OCI-LY7 (cell line): ENCODE measurements around the gene PANK2. TPM values are rescaled to one million over a fixed set of nuclear protein-coding genes. Genes with fewer than 3 reads are reported as not detected.

Experiments
- BruUV-seq: library from RNA; stranded (reverse); fragments of 400-500 nt; replicated peaks from 2 replicates; lab custom pipeline; 2021; lab: Mats Ljungman, UMichigan
- CTCF ChIA-PET: fragments of 300-600 bp; sonication (Branson Sonifier 250); formaldehyde crosslinking; loops from one replicate; lab custom pipeline; 2022; ENCODE audit warnings: antibody characterized with exemption; ENCODE audit not compliant: unreplicated experiment; lab: Charles Lee
- POLR2A ChIA-PET: fragments of 300-600 bp; sonication (Branson Sonifier 250); formaldehyde crosslinking; loops from one replicate; lab custom pipeline; 2022; ENCODE audit warnings: antibody characterized with exemption; lab: Charles Lee
- DNase-seq: peaks from one replicate; pipeline ENCODE4 v3.0.0-alpha.2; 2015; ENCODE audit warnings: low spot score
- H2AFZ ChIP-seq: fragments of 200-600 bp; sonication (generic), shearing (Covaris generic); 2 replicates; pipeline ENCODE4 v1.6.1; 2014; ENCODE audit warnings: mild to moderate bottlenecking, antibody characterized with exemption, low read length, moderate library complexity
- H3K27ac ChIP-seq: fragments of 200-600 bp; sonication (generic); 2 replicates; pipeline ENCODE4 v1.5.1; 2014; ENCODE audit warnings: mixed run types, low read depth, mild to moderate bottlenecking, moderate library complexity, low read length, inconsistent platforms; ENCODE audit not compliant: poor library complexity, severe bottlenecking
- H3K36me3 ChIP-seq: fragments of 200-600 bp; sonication (generic); 2 replicates; pipeline ENCODE4 v1.6.1; 2014; ENCODE audit warnings: mild to moderate bottlenecking, antibody characterized with exemption, low read length, moderate library complexity, mixed read lengths; ENCODE audit not compliant: insufficient read depth
- H3K4me1 ChIP-seq: fragments of 200-600 bp; sonication (generic); 2 replicates; pipeline ENCODE4 v1.5.1; 2014; ENCODE audit warnings: mild to moderate bottlenecking, low read length; ENCODE audit not compliant: insufficient read depth, poor library complexity, severe bottlenecking
- H3K4me2 ChIP-seq: fragments of 200-600 bp; sonication (generic); 2 replicates; pipeline ENCODE4 v1.6.1; 2014; ENCODE audit warnings: mild to moderate bottlenecking, low read length
- H3K4me3 ChIP-seq: fragments of 200-600 bp; sonication (generic); 2 replicates; pipeline ENCODE4 v1.5.1; 2014; ENCODE audit warnings: mild to moderate bottlenecking, low read depth, low read length; ENCODE audit not compliant: poor library complexity, severe bottlenecking
- H3K79me2 ChIP-seq: fragments of 200-600 bp; sonication (generic); 2 replicates; pipeline ENCODE4 v1.6.1; 2016; ENCODE audit warnings: low read depth, mild to moderate bottlenecking, low read length, moderate library complexity, mixed read lengths; ENCODE audit not compliant: insufficient read depth
- H3K9me2 ChIP-seq: fragments of 200-600 bp; sonication (generic); 2 replicates; pipeline ENCODE4 v1.6.1; 2016; ENCODE audit warnings: mild to moderate bottlenecking, low read length, mixed read lengths; ENCODE audit not compliant: insufficient read depth
- H3K9me3 ChIP-seq: fragments of 200-600 bp; sonication (generic); 2 replicates; pipeline ENCODE4 v1.6.1; 2014; ENCODE audit warnings: mild to moderate bottlenecking, mixed run types, low read length, mixed read lengths
- H4K20me1 ChIP-seq: fragments of 200-600 bp; sonication (generic); 2 replicates; pipeline ENCODE4 v1.6.1; 2014; ENCODE audit warnings: mild to moderate bottlenecking, antibody characterized with exemption, low read length, moderate library complexity, mixed read lengths; ENCODE audit not compliant: insufficient read depth
- EZH2phosphoT487 ChIP-seq: fragments of 200-600 bp; sonication (generic); IDR thresholded peaks from 2 replicates; pipeline ENCODE4 v1.6.1; 2018; ENCODE audit warnings: low read depth, borderline replicate concordance, mild to moderate bottlenecking, mixed run types, antibody characterized with exemption, low read length, moderate library complexity, mixed read lengths
- intact Hi-C: fragments of 100-400 bp; cut with micrococcal nuclease; formaldehyde crosslinking; loops from one replicate; pipeline ENCODE4 v1.10.0; 2022; ENCODE audit not compliant: unreplicated experiment
- total RNA-seq, 2 experiments: library from RNA; depleted of rRNA in 1 of 2; stranded (reverse); fragments of >200 nt in 1 of 2; shearing (Covaris generic) in 1 of 2; gene quantifications; 2 replicates each; pipeline ENCODE4 v1.2.3, GENCODE V29; 2014 to 2022
- TF ChIP-seq, protein P1 (sequence below): fragments of 200-600 bp; sonication (generic); conservative IDR thresholded peaks from 2 replicates; pipeline ENCODE4 v1.5.1; 2014; ENCODE audit warnings: mild to moderate bottlenecking, antibody characterized with exemption, low read length, moderate library complexity, mixed read lengths

Gene PANK2
- total RNA-seq, 2 experiments from 2014 or later: 40.9 to 66.6 TPM

DNA sequence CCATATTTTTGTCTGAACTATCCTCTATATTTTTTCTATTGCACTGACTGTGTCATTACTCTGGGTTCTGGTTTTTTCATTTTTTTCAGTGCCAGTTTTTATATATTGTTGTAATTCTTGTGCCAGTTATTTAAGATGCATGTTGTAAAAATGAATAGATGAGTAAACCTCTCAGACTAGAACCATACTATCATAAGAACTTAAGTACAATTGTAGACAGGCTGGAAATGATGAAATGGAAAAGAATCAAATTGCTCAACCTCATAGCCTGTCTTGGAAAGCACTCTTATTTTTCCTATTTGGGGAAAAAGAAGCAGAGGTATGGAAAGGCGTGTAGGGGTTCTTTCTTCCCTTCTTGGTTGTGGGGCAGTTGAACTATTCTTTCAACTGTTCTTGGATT is 30.2 kb downstream of the PANK2 start:
- H3K9me2 ChIP-seq: no peaks in the 10 kb centered on the region
- ChIA-PET POLR2A (interaction anchor here (0.7 to 0.8 kb wide), 2 partner anchors 16 to 24 kb away, joined by 3 to 6 read pairs; no protein-coding TSS in a partner anchor), CTCF (no interaction called here)
- H3K9me3 ChIP-seq: no peaks in the 10 kb centered on the region
- no peak overlapping the region for H3K4me2 ChIP-seq
- intact Hi-C loops: no loop called here
- no peak overlapping the region for H3K27ac ChIP-seq
- TF ChIP-seq EZH2phosphoT487: no peak
- TF ChIP-seq, protein P1, sequence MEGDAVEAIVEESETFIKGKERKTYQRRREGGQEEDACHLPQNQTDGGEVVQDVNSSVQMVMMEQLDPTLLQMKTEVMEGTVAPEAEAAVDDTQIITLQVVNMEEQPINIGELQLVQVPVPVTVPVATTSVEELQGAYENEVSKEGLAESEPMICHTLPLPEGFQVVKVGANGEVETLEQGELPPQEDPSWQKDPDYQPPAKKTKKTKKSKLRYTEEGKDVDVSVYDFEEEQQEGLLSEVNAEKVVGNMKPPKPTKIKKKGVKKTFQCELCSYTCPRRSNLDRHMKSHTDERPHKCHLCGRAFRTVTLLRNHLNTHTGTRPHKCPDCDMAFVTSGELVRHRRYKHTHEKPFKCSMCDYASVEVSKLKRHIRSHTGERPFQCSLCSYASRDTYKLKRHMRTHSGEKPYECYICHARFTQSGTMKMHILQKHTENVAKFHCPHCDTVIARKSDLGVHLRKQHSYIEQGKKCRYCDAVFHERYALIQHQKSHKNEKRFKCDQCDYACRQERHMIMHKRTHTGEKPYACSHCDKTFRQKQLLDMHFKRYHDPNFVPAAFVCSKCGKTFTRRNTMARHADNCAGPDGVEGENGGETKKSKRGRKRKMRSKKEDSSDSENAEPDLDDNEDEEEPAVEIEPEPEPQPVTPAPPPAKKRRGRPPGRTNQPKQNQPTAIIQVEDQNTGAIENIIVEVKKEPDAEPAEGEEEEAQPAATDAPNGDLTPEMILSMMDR: no peak
- no peak overlapping the region for H2AFZ ChIP-seq
- no peaks in the 10 kb centered on the region for H3K4me1 ChIP-seq
- H3K4me3 ChIP-seq: no peak overlapping the region
- H3K79me2 ChIP-seq: peaks cover 54% of the 10 kb centered on the region
- peaks cover 27% of the 10 kb centered on the region for H4K20me1 ChIP-seq
- H3K36me3 ChIP-seq: peaks cover 95% of the 10 kb centered on the region
- no peak for DNase-seq
- no TSS peak for BruUV-seq

- Histone ChIP-seq H3K9me3 (no peaks in the 10 kb centered on the region), H3K79me2 (peaks cover 26% of the 10 kb centered on the region), H4K20me1 (peaks cover 10% of the 10 kb centered on the region; the same call in 1 of the 2 replicates), H3K9me2 (no peaks in the 10 kb centered on the region), H3K27ac (no peak overlapping the region), H3K4me1 (peaks cover 6% of the 10 kb centered on the region), H3K36me3 (peaks cover 85% of the 10 kb centered on the region), H2AFZ (no peak overlapping the region), H3K4me3 (no peak overlapping the region), H3K4me2 (no peak overlapping the region)
- BruUV-seq: no TSS peak
- DNase-seq: no peak
- ChIA-PET CTCF (no interaction called here), POLR2A (no interaction called here)
- TF ChIP-seq EZH2phosphoT487: no peak
- TF ChIP-seq, protein P1: no peak
- intact Hi-C loops: no loop called here
Observed at GRCh38 chr20:3922223-3922982, 33.2 kb downstream of the PANK2 start.

GRCh38 chr20:3922983-3923339 is 33.8 kb downstream of the PANK2 start:
- Histone ChIP-seq H3K36me3 (peaks cover 82% of the 10 kb centered on the region), H4K20me1 (peaks cover 10% of the 10 kb centered on the region; the same call in 1 of the 2 replicates), H3K79me2 (peaks cover 21% of the 10 kb centered on the region), H3K4me1 (peaks cover 12% of the 10 kb centered on the region), H3K27ac (no peak overlapping the region), H3K9me3 (no peaks in the 10 kb centered on the region), H2AFZ (no peak overlapping the region), H3K4me2 (no peak overlapping the region), H3K9me2 (no peaks in the 10 kb centered on the region), H3K4me3 (no peak overlapping the region)
- DNase-seq: no peak
- CTCF ChIA-PET: no interaction called here
- intact Hi-C loops: no loop called here
- POLR2A ChIA-PET: interaction anchor here (0.6 kb wide), 1 partner anchor 10 kb away, joined by 4 read pairs; no protein-coding TSS in a partner anchor
- TF ChIP-seq, protein P1: no peak
- TF ChIP-seq EZH2phosphoT487: no peak
- no TSS peak for BruUV-seq
